Esophagus muscularis mucosa (tissue), 4 donors: ENCODE results near the gene CDC5L. TPM values are rescaled to one million over a fixed set of nuclear protein-coding genes. Genes with fewer than 3 reads are reported as not detected.

ENCODE experiments used
- DNase-seq: peaks from one replicate; pipeline ENCODE4 v3.0.0-alpha.2; 2017; ENCODE audit errors: extremely low spot score
- H3K27ac ChIP-seq, 4 donors: fragments of 200-600 bp; sonication (generic); replicated peaks in 1 of 4; 1 replicate in 3 of 4; 2 replicates in 1 of 4; pipeline ENCODE4 v1.5.1; 2016 to 2019; ENCODE audit warnings: mild to moderate bottlenecking in 1 of 4
- H3K27me3 ChIP-seq, 4 donors: fragments of 200-600 bp; sonication (generic); one replicate each; pipeline versions ENCODE4 v1.5.1 to v1.6.0; 2016 to 2019
- H3K36me3 ChIP-seq, 4 donors: fragments of 200-600 bp; sonication (generic); one replicate each; pipeline ENCODE4 v1.5.1; 2016 to 2019
- H3K4me1 ChIP-seq, 4 donors: fragments of 200-600 bp; sonication (generic); one replicate each; pipeline ENCODE4 v1.5.1; 2016 to 2019
- H3K4me3 ChIP-seq, 4 donors: fragments of 200-600 bp; sonication (generic); 1 replicate in 2 of 4; 2 replicates in 2 of 4; pipeline ENCODE4 v1.5.1; 2016 to 2019; ENCODE audit warnings: mild to moderate bottlenecking in 4 of 4, moderate library complexity in 1 of 4
- H3K9me3 ChIP-seq, 4 donors: fragments of 200-600 bp; sonication (generic); 1 replicate in 3 of 4; 2 replicates in 1 of 4; pipeline ENCODE4 v1.5.1; 2016 to 2019
- CTCF ChIP-seq, 3 experiments: fragments of 200-600 bp in 2 of 3; fragments of 450-650 bp in 1 of 3; sonication (generic) in 2 of 3; IDR thresholded peaks; one replicate each; pipeline ENCODE4 v1.5.1; 2017 to 2019; ENCODE audit warnings: antibody characterized with exemption in 3 of 3, mild to moderate bottlenecking in 2 of 3, moderate library complexity in 1 of 3
- EP300 ChIP-seq: sonication (generic); formaldehyde crosslinking; IDR thresholded peaks from one replicate; pipeline ENCODE4 v1.6.1; 2017; ENCODE audit warnings: antibody characterized with exemption
- POLR2A ChIP-seq: fragments of 450-650 bp; IDR thresholded peaks from one replicate; pipeline ENCODE4 v1.6.1; 2017; ENCODE audit warnings: antibody characterized with exemption, moderate library complexity, mild to moderate bottlenecking, low read depth
- POLR2AphosphoS5 ChIP-seq, 2 donors: sonication (generic); formaldehyde crosslinking; IDR thresholded peaks; one replicate each; pipeline ENCODE4 v1.6.1; 2017; ENCODE audit warnings: antibody characterized with exemption in 2 of 2
- WGBS: methylation state at CpG from one replicate; pipeline ENCODE4 v1.1.5; 2018; 5-methylcytosine and 5-hydroxymethylcytosine counted together
- intact Hi-C: fragments of 100-400 bp; cut with DNase I; formaldehyde crosslinking; loops from one replicate; pipeline ENCODE4 v1.15.1; 2023
- total RNA-seq, 4 donors: library from RNA; depleted of rRNA; stranded (reverse); fragments of >200 nt; gene quantifications; one replicate each; pipeline versions ENCODE4 v1.1.0 to v1.2.1, GENCODE V29; 2016

CDC5L gene
- total RNA-seq, 4 donors from 2014 or later: 18.4 to 25.4 (median 21.9) TPM

GRCh38 chr6:44386364-44386928 lies 1.1 kb upstream of the CDC5L start:
- peaks cover 0 to 8% (median 6%) of the 10 kb centered on the region in 4 donors for H3K36me3 ChIP-seq
- 50% methylated on average over 6 of the region's 6 CpGs for WGBS
- no peaks in the 10 kb centered on the region for H3K27me3 ChIP-seq
- no peak for DNase-seq
- intact Hi-C loops: no loop called here
- peaks cover 25 to 37% (median 35%) of the 10 kb centered on the region in 4 donors for H3K4me1 ChIP-seq
- peak overlapping the region; percentile 95 to 99 (median 98) for H3K27ac ChIP-seq
- no peaks in the 10 kb centered on the region for H3K9me3 ChIP-seq
- TF ChIP-seq CTCF (IDR thresholded peaks at IDR 0.05): no peak
- TF ChIP-seq POLR2AphosphoS5 (IDR thresholded peaks at IDR 0.05): peak in 1 of 2 donors; percentile 56
- TF ChIP-seq EP300: no peak
- TF ChIP-seq POLR2A: no peak
- peak overlapping the region; percentile 75 to 96 (median 90) for H3K4me3 ChIP-seq

- Histone ChIP-seq H3K4me3 (peak overlapping the region; percentile 75 to 96 (median 90)), H3K4me1 (peaks cover 25 to 39% (median 35%) of the 10 kb centered on the region in 4 donors), H3K27ac (peak overlapping the region; percentile 95 to 99 (median 98)), H3K9me3 (no peaks in the 10 kb centered on the region), H3K27me3 (no peaks in the 10 kb centered on the region), H3K36me3 (peaks cover 0 to 13% (median 10%) of the 10 kb centered on the region in 4 donors)
- TF ChIP-seq POLR2AphosphoS5 (IDR thresholded peaks at IDR 0.05) (no peak), CTCF (IDR thresholded peaks at IDR 0.05) (no peak), POLR2A (no peak), EP300 (no peak)
- intact Hi-C loops: no loop called here
- WGBS: 8% methylated on average over 8 of the region's 8 CpGs
- DNase-seq: no peak
These were observed 569 bp upstream of the CDC5L start for GRCh38 chr6:44386929-44387345.

GRCh38 chr6:44388135-44388487 lies 605 bp downstream of the CDC5L start:
- H3K27ac ChIP-seq: peak overlapping the region; percentile 95 to 99 (median 98)
- peaks cover 6 to 25% (median 17%) of the 10 kb centered on the region in 4 donors for H3K36me3 ChIP-seq
- no peak for DNase-seq
- H3K9me3 ChIP-seq: no peaks in the 10 kb centered on the region
- intact Hi-C loops: no loop called here
- no peaks in the 10 kb centered on the region for H3K27me3 ChIP-seq
- 2% methylated on average over 6 of the region's 10 CpGs for WGBS
- TF ChIP-seq EP300 (no peak), POLR2A (no peak), POLR2AphosphoS5 (IDR thresholded peaks at IDR 0.05) (no peak), CTCF (IDR thresholded peaks at IDR 0.05) (no peak)
- peak overlapping the region; percentile 75 to 96 (median 90) for H3K4me3 ChIP-seq
- peaks cover 25 to 39% (median 35%) of the 10 kb centered on the region in 4 donors for H3K4me1 ChIP-seq

- Histone ChIP-seq H3K36me3 (peaks cover 14 to 33% (median 25%) of the 10 kb centered on the region in 4 donors), H3K27me3 (no peaks in the 10 kb centered on the region), H3K4me1 (peaks cover 25 to 39% (median 35%) of the 10 kb centered on the region in 4 donors), H3K27ac (no peak overlapping the region), H3K9me3 (no peaks in the 10 kb centered on the region), H3K4me3 (peak overlapping the region; percentile 75 to 96 (median 90))
- TF ChIP-seq POLR2AphosphoS5 (IDR thresholded peaks at IDR 0.05): no peak
- intact Hi-C loops: no loop called here
- WGBS: 62% methylated on average over 5 of the region's 5 CpGs
- DNase-seq: no peak
These were observed 1.4 kb downstream of the CDC5L start for GRCh38 chr6:44388887-44389286.

GRCh38 chr6:44390158-44390683 lies 2.7 kb downstream of the CDC5L start:
- Histone ChIP-seq H3K4me1 (peaks cover 25 to 39% (median 35%) of the 10 kb centered on the region in 4 donors), H3K9me3 (no peaks in the 10 kb centered on the region), H3K27me3 (no peaks in the 10 kb centered on the region), H3K4me3 (no peak overlapping the region), H3K27ac (no peak overlapping the region), H3K36me3 (peaks cover 20 to 46% (median 37%) of the 10 kb centered on the region in 4 donors)
- 71% methylated on average over 1 of the region's 1 CpG for WGBS
- no peak for DNase-seq
- TF ChIP-seq POLR2A (no peak), POLR2AphosphoS5 (IDR thresholded peaks at IDR 0.05) (no peak), EP300 (no peak)
- intact Hi-C loops: no loop called here
